PC-9 (cell line): ENCODE measurements around the gene DNAH11.

ENCODE experiments used
- EZH2 ChIP-seq: fragments of 200-600 bp; sonication (generic); IDR thresholded peaks from 2 replicates; pipeline ENCODE4 v1.8.0; 2017; ENCODE audit warnings: antibody characterized with exemption, low read depth
- TF ChIP-seq, protein P1 (sequence below): fragments of 200-600 bp; sonication (generic); conservative IDR thresholded peaks from 2 replicates; pipeline ENCODE4 v1.6.1; 2017; ENCODE audit warnings: mixed run types, antibody characterized with exemption, mild to moderate bottlenecking, moderate library complexity

DNA sequence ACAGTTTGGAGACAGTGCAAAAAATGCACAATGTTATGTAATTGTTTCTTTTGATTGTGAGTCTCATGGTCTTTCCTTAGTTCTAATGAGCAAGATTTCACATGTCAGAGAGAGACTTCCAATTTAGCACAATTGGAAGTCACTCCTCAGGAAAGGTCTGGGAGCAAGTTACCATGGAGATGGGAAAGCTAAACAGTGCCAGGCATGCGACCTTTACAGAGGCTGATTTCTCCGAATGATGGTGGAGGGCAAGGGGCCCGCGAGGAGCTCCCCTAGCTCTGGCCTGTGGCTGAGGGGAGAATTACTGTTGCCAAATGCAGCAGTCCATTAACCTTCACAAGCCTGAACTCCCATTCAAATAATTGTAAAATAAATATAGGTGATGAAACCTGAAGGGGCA is 343.6 kb downstream of the DNAH11 start:
- TF ChIP-seq, protein P1, sequence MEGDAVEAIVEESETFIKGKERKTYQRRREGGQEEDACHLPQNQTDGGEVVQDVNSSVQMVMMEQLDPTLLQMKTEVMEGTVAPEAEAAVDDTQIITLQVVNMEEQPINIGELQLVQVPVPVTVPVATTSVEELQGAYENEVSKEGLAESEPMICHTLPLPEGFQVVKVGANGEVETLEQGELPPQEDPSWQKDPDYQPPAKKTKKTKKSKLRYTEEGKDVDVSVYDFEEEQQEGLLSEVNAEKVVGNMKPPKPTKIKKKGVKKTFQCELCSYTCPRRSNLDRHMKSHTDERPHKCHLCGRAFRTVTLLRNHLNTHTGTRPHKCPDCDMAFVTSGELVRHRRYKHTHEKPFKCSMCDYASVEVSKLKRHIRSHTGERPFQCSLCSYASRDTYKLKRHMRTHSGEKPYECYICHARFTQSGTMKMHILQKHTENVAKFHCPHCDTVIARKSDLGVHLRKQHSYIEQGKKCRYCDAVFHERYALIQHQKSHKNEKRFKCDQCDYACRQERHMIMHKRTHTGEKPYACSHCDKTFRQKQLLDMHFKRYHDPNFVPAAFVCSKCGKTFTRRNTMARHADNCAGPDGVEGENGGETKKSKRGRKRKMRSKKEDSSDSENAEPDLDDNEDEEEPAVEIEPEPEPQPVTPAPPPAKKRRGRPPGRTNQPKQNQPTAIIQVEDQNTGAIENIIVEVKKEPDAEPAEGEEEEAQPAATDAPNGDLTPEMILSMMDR = no peak
- no peak for TF ChIP-seq EZH2
